GM12872 (cell line): ENCODE data around the gene ANO5.
A peak's percentile ranks its signal among the peaks of the same experiment; 100 is the strongest.

ENCODE experiments used
- TF ChIP-seq, protein P1 (sequence below): IDR thresholded peaks from 3 replicates; pipeline ENCODE4 v1.5.1; 2011; ENCODE audit warnings: low read depth, mild to moderate bottlenecking, low read length, moderate library complexity; ENCODE audit not compliant: insufficient read depth

ANO5 gene

DNA sequence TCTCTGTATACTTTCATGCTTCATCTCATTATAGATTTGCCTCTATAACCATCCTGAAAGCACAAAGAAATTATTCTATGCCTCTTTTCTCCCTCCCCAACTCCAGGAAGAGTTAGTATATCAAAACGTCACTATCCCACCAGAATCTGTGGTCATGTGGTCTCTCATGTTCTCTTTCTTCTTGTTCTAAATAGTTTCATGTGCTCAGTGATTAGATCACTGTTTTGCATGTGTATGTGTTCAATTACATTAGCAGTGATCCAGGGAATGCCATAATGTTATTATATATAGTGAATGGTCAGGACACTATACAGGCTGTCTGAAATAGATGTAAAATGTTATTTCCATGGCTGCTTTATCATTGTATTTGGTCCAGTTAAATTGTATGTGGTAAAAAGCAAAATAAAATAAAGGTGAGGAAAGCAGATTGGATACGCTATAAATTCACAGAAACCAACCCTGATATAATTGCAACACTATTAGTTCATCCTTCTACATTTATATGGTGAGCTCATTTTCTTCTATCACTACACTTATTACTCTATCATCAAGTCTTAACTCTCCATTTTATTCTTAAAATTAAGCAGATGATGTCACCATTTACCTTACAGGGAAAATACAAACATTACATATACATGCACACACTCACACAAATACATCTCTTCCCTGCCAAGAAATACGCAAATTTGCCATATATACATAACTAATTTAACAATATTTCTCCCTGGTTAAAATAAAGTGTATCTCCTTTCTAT is 26.9 kb upstream of the ANO5 start:
- TF ChIP-seq, protein P1, sequence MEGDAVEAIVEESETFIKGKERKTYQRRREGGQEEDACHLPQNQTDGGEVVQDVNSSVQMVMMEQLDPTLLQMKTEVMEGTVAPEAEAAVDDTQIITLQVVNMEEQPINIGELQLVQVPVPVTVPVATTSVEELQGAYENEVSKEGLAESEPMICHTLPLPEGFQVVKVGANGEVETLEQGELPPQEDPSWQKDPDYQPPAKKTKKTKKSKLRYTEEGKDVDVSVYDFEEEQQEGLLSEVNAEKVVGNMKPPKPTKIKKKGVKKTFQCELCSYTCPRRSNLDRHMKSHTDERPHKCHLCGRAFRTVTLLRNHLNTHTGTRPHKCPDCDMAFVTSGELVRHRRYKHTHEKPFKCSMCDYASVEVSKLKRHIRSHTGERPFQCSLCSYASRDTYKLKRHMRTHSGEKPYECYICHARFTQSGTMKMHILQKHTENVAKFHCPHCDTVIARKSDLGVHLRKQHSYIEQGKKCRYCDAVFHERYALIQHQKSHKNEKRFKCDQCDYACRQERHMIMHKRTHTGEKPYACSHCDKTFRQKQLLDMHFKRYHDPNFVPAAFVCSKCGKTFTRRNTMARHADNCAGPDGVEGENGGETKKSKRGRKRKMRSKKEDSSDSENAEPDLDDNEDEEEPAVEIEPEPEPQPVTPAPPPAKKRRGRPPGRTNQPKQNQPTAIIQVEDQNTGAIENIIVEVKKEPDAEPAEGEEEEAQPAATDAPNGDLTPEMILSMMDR, result no peak

DNA sequence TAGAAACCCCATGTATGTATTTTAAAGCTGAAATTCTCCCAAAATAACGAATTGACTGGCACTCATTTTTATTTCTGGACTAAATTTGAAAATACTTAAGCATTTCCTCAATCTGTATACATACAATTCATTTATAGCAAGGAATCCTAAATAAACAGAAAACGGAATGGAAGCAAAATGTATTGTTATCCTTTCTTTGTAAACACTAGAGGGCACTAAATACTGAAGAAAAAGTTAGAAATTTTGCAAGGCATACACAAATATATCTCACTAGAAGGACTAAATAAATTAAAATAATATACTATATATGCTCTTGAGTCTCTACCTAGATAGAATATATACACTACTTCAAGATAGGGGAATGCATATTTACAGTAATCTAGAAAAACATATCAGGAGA is 23.1 kb upstream of the ANO5 start:
- TF ChIP-seq, protein P1, result peak; percentile 16; the same call in 1 of the 3 replicates

DNA sequence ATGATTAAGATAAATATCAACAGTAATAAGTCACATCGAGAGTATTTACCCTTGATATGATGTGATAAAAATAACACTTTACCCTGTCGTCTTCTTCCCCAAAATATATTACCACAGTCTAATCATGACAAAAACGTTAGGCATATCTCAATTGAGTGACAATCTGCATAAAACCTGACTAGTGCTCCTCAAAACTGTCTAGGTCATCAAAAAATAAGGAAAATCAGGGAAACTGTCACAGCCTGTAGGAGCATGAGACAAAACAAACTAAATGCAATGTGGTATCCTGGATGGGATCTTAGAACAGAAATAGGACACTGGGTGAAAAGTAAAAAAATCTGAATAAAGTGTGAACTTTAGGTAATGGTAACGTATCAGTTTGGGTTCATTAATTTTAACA is 19.4 kb upstream of the ANO5 start:
- TF ChIP-seq, protein P1, result no peak

DNA sequence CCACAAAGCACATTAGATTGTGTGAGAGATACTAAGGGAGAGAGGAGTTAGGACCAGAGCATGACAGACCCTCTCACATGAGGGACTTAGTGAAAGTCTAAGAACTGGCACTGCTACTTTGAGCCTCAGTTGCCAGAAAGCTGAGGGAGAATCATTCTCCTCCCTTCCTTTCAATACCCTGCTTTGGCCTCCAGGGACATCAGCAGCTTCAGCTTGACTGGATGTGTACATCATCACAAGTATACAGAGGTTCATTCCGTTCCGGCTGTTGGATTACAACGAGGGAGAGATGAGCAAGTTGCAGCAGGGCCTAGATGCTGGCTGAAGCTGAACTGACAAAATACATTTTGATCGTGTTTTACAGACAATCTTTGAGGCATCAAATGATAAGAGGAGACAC is 15.7 kb upstream of the ANO5 start:
- TF ChIP-seq, protein P1, result peak; percentile 39

DNA sequence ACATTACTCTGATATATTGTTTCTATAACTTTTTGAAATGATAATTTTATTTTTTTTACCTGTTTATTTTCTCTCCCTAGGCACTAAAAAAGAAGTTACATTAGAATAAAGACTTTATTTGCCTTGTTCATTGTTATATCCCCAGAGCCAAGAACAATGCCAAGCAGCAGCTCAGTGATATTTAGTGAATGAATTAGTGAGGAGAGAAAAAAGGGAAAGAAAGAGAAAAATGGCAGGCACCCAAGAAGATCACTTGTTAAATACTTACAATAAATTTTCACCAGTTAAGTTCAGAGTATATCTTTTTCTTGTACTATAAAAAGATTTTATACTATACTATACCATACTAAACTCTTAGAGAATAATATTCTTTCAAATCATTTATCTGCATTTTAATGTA is 13.3 kb upstream of the ANO5 start:
- TF ChIP-seq, protein P1, result no peak

DNA sequence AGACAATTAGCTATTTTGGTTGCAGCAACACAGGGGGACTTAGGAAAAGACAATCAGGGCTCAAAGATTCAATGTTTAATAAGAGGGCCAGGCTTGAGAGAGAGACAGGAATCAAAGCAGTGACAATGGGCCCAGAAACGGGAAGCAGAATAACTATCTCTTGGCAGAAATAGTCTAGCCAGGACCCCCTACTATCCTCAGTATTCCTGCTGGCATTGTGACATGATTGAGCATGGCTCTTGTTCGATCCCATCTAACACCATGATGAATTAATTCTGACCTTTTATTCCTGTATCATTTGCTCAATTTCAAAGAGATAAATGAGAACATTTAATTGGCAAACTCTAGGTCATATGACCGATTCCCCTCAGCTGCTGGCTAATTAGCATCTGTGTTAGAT is 12.8 kb upstream of the ANO5 start:
- TF ChIP-seq, protein P1, result no peak

DNA sequence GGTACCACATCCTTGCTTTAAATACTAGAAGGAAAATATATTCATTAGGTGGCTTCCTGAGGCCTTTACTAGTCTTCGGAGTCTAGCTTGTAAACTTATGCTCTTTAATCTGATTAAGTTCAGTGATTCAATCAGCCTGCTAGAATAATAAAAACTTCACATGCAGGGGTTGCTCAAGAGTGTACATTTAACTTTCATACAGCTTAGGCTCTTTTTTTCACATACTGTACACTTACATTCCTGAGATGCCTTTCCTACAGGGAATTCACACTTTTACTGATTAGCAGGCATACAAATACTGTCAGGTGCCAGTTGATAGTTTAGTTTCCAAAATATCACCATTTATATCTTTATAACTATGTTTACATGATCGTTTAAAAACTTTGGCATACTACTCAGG is 3.2 kb upstream of the ANO5 start:
- TF ChIP-seq, protein P1, result no peak
